Thoracic aorta (tissue), 2 donors: ENCODE data around the gene PILRB. TPM values are rescaled to one million over a fixed set of nuclear protein-coding genes. Genes with fewer than 3 reads are reported as not detected.
"Not testable (repeated sequence)": the region's sequence is repeated elsewhere in the genome, so short reads cannot be mapped to it uniquely, and the experiment has no call there.

Experiments
- ATAC-seq: fragments of 150-250 bp; one replicate; pipeline ENCODE4 v1.8.0; 2017; ENCODE audit warnings: low read depth; ENCODE audit not compliant: insufficient number of reproducible peaks, low FRiP score
- DNase-seq: peaks from one replicate; pipeline ENCODE4 v3.0.0-alpha.2; 2020; ENCODE audit warnings: low spot score
- H3K27ac ChIP-seq, 2 donors: fragments of 200-600 bp; sonication (generic); 1 replicate in 1 of 2; 2 replicates in 1 of 2; pipeline ENCODE4 v1.5.1; 2016; ENCODE audit warnings: mild to moderate bottlenecking in 2 of 2, moderate library complexity in 2 of 2
- H3K27me3 ChIP-seq: fragments of 200-600 bp; sonication (generic); replicated peaks from 2 replicates; pipeline ENCODE4 v1.6.0; 2016; ENCODE audit warnings: mild to moderate bottlenecking; ENCODE audit not compliant: insufficient read depth
- H3K36me3 ChIP-seq: fragments of 200-600 bp; sonication (generic); one replicate; pipeline ENCODE4 v1.5.1; 2016
- H3K4me1 ChIP-seq, 2 donors: fragments of 200-600 bp; sonication (generic); 1 replicate in 1 of 2; 2 replicates in 1 of 2; pipeline versions ENCODE4 v1.5.1 to v1.6.0; 2016; ENCODE audit warnings: low read depth in 2 of 2, mild to moderate bottlenecking in 1 of 2; ENCODE audit not compliant: control insufficient read depth in 1 of 2
- H3K4me3 ChIP-seq: fragments of 200-600 bp; sonication (generic); 2 replicates; pipeline ENCODE4 v1.5.1; 2016; ENCODE audit warnings: mild to moderate bottlenecking
- H3K9me3 ChIP-seq: fragments of 200-600 bp; sonication (generic); 2 replicates; pipeline ENCODE4 v1.5.1; 2016
- CTCF ChIP-seq: fragments of 200-600 bp; sonication (generic); IDR thresholded peaks from one replicate; pipeline ENCODE4 v1.5.1; 2019; ENCODE audit warnings: antibody characterized with exemption
- total RNA-seq, 2 donors: library from RNA; depleted of rRNA; stranded (reverse); fragments of >200 nt; gene quantifications; one replicate each; pipeline versions ENCODE4 v1.1.0 to v1.2.3, GENCODE V29; 2016

The PILRB gene
- total RNA-seq, 2 donors from 2014 or later, result 88.4 to 100 TPM

GRCh38 chr7:100372694-100373093 is 14.8 kb downstream of the PILRB start:
- H3K27ac ChIP-seq, result peak overlapping the region in 1 of 2 donors; percentile 52
- H3K4me1 ChIP-seq, result no peaks in the 10 kb centered on the region
- no peaks in the 10 kb centered on the region for H3K9me3 ChIP-seq
- H3K4me3 ChIP-seq, result no peak overlapping the region
- no peaks in the 10 kb centered on the region for H3K27me3 ChIP-seq
- TF ChIP-seq CTCF, result no peak
- no peak for ATAC-seq
- no peak for DNase-seq
- peaks cover 3% of the 10 kb centered on the region for H3K36me3 ChIP-seq

- no peaks in the 10 kb centered on the region for H3K4me1 ChIP-seq
- peak; percentile 49 for ATAC-seq
- H3K9me3 ChIP-seq, result no peaks in the 10 kb centered on the region
- DNase-seq, result no peak
- no peak for TF ChIP-seq CTCF
- H3K27ac ChIP-seq, result peak within 1 kb of the TSS in 1 of 2 donors; percentile 52
- peaks cover 3% of the 10 kb centered on the region for H3K36me3 ChIP-seq
- H3K27me3 ChIP-seq, result no peaks in the 10 kb centered on the region
- H3K4me3 ChIP-seq, result peak within 1 kb of the TSS; percentile 45
Observed at GRCh38 chr7:100373261-100373831, 15.4 kb downstream of the PILRB start, which contains the start of gene PILRA. PILRA (plus strand) TSS chr7:100373487; CDS start chr7:100373657, 170 bp downstream.

- Histone ChIP-seq H3K27ac (peak overlapping the region in 1 of 2 donors; percentile 37), H3K4me3 (peak overlapping the region; percentile 45)
- not testable (repeated sequence) for ATAC-seq, H3K27me3 ChIP-seq, H3K4me1 ChIP-seq, H3K9me3 ChIP-seq, H3K36me3 ChIP-seq, DNase-seq
Observed at GRCh38 chr7:100373870-100374598, 16.1 kb downstream of the PILRB start.

GRCh38 chr7:100374601-100375000 is 16.7 kb downstream of the PILRB start:
- Histone ChIP-seq H3K27me3 (no peaks in the 10 kb centered on the region), H3K9me3 (no peaks in the 10 kb centered on the region), H3K36me3 (no peaks in the 10 kb centered on the region), H3K4me1 (no peaks in the 10 kb centered on the region), H3K4me3 (peak overlapping the region; percentile 45), H3K27ac (no peak overlapping the region)
- DNase-seq, result no peak
- no peak for ATAC-seq
- TF ChIP-seq CTCF, result no peak

- no peaks in the 10 kb centered on the region for H3K36me3 ChIP-seq
- no peak for TF ChIP-seq CTCF
- H3K4me1 ChIP-seq, result no peaks in the 10 kb centered on the region
- H3K4me3 ChIP-seq, result no peak overlapping the region
- H3K27ac ChIP-seq, result no peak overlapping the region
- ATAC-seq, result no peak
- no peak for DNase-seq
- H3K27me3 ChIP-seq, result no peaks in the 10 kb centered on the region
- no peaks in the 10 kb centered on the region for H3K9me3 ChIP-seq
Observed at GRCh38 chr7:100376066-100376465, 18.1 kb downstream of the PILRB start.
